ENCODE data around the gene USP48.

DNA sequence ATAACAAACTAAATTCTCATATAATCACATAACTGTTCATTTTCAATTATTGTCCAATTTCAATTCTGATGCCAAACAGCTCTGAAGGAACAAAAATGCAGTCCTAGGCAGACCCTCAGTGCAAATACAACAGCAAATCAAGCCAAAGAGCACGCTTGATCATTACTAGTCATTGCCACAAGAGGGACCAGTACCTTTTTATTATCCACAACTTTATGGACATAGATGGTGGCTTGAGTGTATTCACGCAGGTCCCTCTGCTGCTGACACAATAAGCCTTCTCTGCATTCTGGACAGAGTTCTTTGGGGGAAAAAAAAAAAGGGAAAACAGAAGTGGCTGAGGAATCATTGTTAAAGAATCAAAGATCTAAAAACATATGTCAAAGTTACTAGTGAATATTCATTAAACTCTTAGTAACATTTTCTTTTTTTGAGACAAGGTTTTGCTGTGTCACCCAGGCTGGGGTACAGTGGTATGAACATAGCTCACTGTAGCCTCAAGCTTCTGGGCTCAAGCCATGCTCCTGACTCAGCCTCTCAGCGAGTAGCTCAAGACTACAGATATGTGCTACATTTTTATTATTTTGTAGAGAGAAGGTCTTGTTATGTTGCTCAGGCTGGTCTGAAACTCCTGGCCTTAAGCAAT lies 79.5 kb downstream of the USP48 start:
- TF ChIP-seq, protein P1, sequence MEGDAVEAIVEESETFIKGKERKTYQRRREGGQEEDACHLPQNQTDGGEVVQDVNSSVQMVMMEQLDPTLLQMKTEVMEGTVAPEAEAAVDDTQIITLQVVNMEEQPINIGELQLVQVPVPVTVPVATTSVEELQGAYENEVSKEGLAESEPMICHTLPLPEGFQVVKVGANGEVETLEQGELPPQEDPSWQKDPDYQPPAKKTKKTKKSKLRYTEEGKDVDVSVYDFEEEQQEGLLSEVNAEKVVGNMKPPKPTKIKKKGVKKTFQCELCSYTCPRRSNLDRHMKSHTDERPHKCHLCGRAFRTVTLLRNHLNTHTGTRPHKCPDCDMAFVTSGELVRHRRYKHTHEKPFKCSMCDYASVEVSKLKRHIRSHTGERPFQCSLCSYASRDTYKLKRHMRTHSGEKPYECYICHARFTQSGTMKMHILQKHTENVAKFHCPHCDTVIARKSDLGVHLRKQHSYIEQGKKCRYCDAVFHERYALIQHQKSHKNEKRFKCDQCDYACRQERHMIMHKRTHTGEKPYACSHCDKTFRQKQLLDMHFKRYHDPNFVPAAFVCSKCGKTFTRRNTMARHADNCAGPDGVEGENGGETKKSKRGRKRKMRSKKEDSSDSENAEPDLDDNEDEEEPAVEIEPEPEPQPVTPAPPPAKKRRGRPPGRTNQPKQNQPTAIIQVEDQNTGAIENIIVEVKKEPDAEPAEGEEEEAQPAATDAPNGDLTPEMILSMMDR (IDR thresholded peaks at IDR 0.05; ENCODE audit: insufficient read depth, low read length, poor library complexity, severe bottlenecking): peak; percentile 11
- no peak for TF ChIP-seq EZH2phosphoT487 (conservative IDR thresholded peaks at IDR 0.05; ENCODE audit: low read length)
